Glutamatergic neuron (in vitro differentiated cells): ENCODE data around the gene RASD2. TPM values are rescaled to one million over a fixed set of nuclear protein-coding genes. Genes with fewer than 3 reads are reported as not detected.

ENCODE experiments used
- DNase-seq: peaks from one replicate; pipeline ENCODE4 v3.0.0; 2022
- H3K27ac Mint-ChIP-seq: one replicate; pipeline ENCODE4 v1.8.0; 2020; ENCODE audit warnings: mild to moderate bottlenecking, mixed read lengths, inconsistent platforms; ENCODE audit not compliant: unreplicated experiment
- H3K27me3 Mint-ChIP-seq: one replicate; pipeline ENCODE4 v1.8.0; 2020; ENCODE audit warnings: mild to moderate bottlenecking, moderate library complexity, mixed read lengths, inconsistent platforms; ENCODE audit not compliant: unreplicated experiment
- H3K36me3 Mint-ChIP-seq: one replicate; pipeline ENCODE4 v1.8.0; 2020; ENCODE audit warnings: mild to moderate bottlenecking, mixed read lengths, inconsistent platforms; ENCODE audit not compliant: unreplicated experiment
- H3K4me1 Mint-ChIP-seq: one replicate; pipeline ENCODE4 v1.8.0; 2020; ENCODE audit warnings: mild to moderate bottlenecking, low read depth, mixed read lengths, inconsistent platforms; ENCODE audit not compliant: unreplicated experiment
- H3K4me3 Mint-ChIP-seq: one replicate; pipeline ENCODE4 v1.8.0; 2020; ENCODE audit warnings: mild to moderate bottlenecking, mixed read lengths, inconsistent platforms; ENCODE audit not compliant: unreplicated experiment
- H3K9me3 Mint-ChIP-seq: one replicate; pipeline ENCODE4 v1.8.0; 2020; ENCODE audit warnings: mild to moderate bottlenecking, moderate library complexity, mixed read lengths, inconsistent platforms; ENCODE audit not compliant: unreplicated experiment
- CTCF ChIP-seq: fragments of 200-600 bp; sonication (generic); IDR thresholded peaks from one replicate; pipeline ENCODE4 v1.5.0; 2021; ENCODE audit not compliant: partially characterized antibody, unreplicated experiment
- total RNA-seq: library from RNA; stranded (reverse); fragmentation: NEBNext Ultra II Directional; extraction: Animal tissue kit (Norgen Biotek cat#: 25700); gene quantifications from one replicate; pipeline ENCODE4 v1.2.1, GENCODE V29; 2021; ENCODE audit not compliant: unreplicated experiment

Gene RASD2
- total RNA-seq, 1 donor from 2014 or later: 0.20 TPM

GRCh38 chr22:35544827-35545226 is 4.2 kb downstream of the RASD2 start:
- Mint-ChIP-seq H3K9me3 (peaks cover 2% of the 10 kb centered on the region), H3K27ac (no peak overlapping the region), H3K36me3 (peaks cover 4% of the 10 kb centered on the region), H3K27me3 (peaks cover 14% of the 10 kb centered on the region), H3K4me3 (no peak overlapping the region), H3K4me1 (no peaks in the 10 kb centered on the region)
- no peak for DNase-seq
- TF ChIP-seq CTCF: no peak

GRCh38 chr22:35546886-35547285 is 6.3 kb downstream of the RASD2 start:
- TF ChIP-seq CTCF: no peak
- Mint-ChIP-seq H3K36me3 (peaks cover 4% of the 10 kb centered on the region), H3K27ac (no peak overlapping the region), H3K4me1 (no peaks in the 10 kb centered on the region), H3K9me3 (peaks cover 2% of the 10 kb centered on the region), H3K4me3 (no peak overlapping the region), H3K27me3 (peaks cover 7% of the 10 kb centered on the region)
- DNase-seq: no peak

GRCh38 chr22:35547987-35548721 is 7.5 kb downstream of the RASD2 start:
- TF ChIP-seq CTCF: no peak
- peaks cover 4% of the 10 kb centered on the region for H3K36me3 Mint-ChIP-seq
- H3K27ac Mint-ChIP-seq: no peak overlapping the region
- peaks cover 2% of the 10 kb centered on the region for H3K4me1 Mint-ChIP-seq
- peaks cover 5% of the 10 kb centered on the region for H3K9me3 Mint-ChIP-seq
- H3K4me3 Mint-ChIP-seq: no peak overlapping the region
- peaks cover 6% of the 10 kb centered on the region for H3K27me3 Mint-ChIP-seq
- DNase-seq: no peak

- Mint-ChIP-seq H3K27me3 (peaks cover 4% of the 10 kb centered on the region), H3K4me3 (no peak overlapping the region), H3K9me3 (peaks cover 5% of the 10 kb centered on the region), H3K4me1 (peaks cover 2% of the 10 kb centered on the region), H3K36me3 (peaks cover 4% of the 10 kb centered on the region), H3K27ac (no peak overlapping the region)
- no peak for DNase-seq
- TF ChIP-seq CTCF: no peak
These were observed 8.1 kb downstream of the RASD2 start for GRCh38 chr22:35548722-35549112.

- Mint-ChIP-seq H3K4me3 (no peak overlapping the region), H3K27ac (no peak overlapping the region), H3K27me3 (peaks cover 2% of the 10 kb centered on the region), H3K36me3 (peaks cover 4% of the 10 kb centered on the region), H3K9me3 (peaks cover 7% of the 10 kb centered on the region), H3K4me1 (peaks cover 2% of the 10 kb centered on the region)
- no peak for TF ChIP-seq CTCF
- no peak for DNase-seq
These were observed 8.7 kb downstream of the RASD2 start for GRCh38 chr22:35549328-35549727.
